GM23248 (cell line): Measurements from ENCODE around the gene CROCC2.

Source experiments
- EZH2 ChIP-seq: fragments of 200-600 bp; sonication (generic); IDR thresholded peaks from 2 replicates; pipeline ENCODE4 v1.6.1; 2018; ENCODE audit warnings: antibody characterized with exemption, mild to moderate bottlenecking; ENCODE audit not compliant: insufficient read depth, poor library complexity, severe bottlenecking
- EZH2phosphoT487 ChIP-seq: fragments of 200-600 bp; sonication (generic); IDR thresholded peaks from 2 replicates; pipeline ENCODE4 v1.6.1; 2018; ENCODE audit warnings: antibody characterized with exemption, moderate library complexity, mild to moderate bottlenecking, low read depth; ENCODE audit not compliant: insufficient read depth

GRCh38 chr2:240983361-240983995 lies 77.3 kb downstream of the CROCC2 start:
- no peak for TF ChIP-seq EZH2
- TF ChIP-seq EZH2phosphoT487, result no peak
